DMS79 (cell line): Measurements from ENCODE around the gene SPDYE11.
"Not testable (repeated sequence)": the region's sequence is repeated elsewhere in the genome, so short reads cannot be mapped to it uniquely, and the experiment has no call there.

ENCODE experiments used
- DNase-seq: peaks from one replicate; lab custom pipeline; 2025; lab: John Stamatoyannopoulos, UW

Gene SPDYE11

DNA sequence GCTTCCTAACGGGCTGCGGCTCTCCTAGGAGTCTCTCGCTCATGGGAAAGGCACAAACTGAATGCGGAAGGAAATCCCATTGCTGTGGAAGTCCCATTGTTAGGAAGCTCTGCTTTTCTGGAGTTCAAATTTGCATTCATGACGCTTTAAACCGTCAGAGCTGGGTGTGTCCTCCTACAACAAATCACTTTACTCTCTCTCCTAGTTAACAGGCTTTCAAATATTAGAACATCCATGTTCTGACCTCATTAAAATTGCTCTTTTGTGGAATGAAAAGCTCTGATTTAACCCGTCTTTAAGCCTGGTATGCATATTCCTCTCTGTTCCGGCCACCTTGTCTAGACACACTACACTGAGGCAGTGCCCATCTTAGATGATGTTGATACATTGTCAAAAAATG, at the start of gene SPDYE11:
Gene SPDYE11, minus strand, starts transcription at position 101 of the 400 bp plus-strand sequence. CDS start 1,800 bp downstream, outside the sequence.
- DNase-seq = not testable (repeated sequence)

DNA sequence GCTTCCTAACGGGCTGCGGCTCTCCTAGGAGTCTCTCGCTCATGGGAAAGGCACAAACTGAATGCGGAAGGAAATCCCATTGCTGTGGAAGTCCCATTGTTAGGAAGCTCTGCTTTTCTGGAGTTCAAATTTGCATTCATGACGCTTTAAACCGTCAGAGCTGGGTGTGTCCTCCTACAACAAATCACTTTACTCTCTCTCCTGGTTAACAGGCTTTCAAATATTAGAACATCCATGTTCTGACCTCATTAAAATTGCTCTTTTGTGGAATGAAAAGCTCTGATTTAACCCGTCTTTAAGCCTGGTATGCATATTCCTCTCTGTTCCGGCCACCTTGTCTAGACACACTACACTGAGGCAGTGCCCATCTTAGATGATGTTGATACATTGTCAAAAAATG, 28.2 kb upstream of the SPDYE11 start, which contains the start of gene SPDYE9:
Gene SPDYE9, minus strand, starts transcription at position 101 of the 400 bp plus-strand sequence. CDS start 1,800 bp downstream, outside the sequence.
- DNase-seq = not testable (repeated sequence)

- DNase-seq = not testable (repeated sequence)
Measured at GRCh38 chr7:73029666-73030065, 28.0 kb downstream of the SPDYE11 start, which contains the start of gene SPDYE8. Gene SPDYE8 (minus strand): TSS chr7:73029766. CDS start chr7:73027966, 1,800 bp downstream.

GRCh38 chr7:73006491-73006890, 51.2 kb downstream of the SPDYE11 start:
- DNase-seq = not testable (repeated sequence)

- not testable (repeated sequence) for DNase-seq
Measured at GRCh38 chr7:73005693-73006447, 51.8 kb downstream of the SPDYE11 start.

DNA sequence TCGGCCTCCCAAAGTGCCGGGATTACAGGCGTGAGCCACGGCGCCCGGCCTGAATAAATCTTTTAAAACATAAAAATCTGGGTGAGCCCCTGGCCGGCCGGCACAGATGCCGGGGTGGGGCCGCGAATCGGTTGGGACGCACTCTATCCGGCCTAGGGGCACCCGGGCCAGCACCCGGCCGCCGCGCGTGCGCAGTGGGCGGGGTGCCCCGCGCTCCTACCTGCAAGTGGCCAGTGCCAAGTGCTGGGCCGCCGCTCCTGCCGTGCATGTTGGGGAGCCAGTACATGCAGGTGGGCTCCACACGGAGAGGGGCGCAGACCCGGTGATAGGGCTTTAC, 52.4 kb downstream of the SPDYE11 start:
- not testable (repeated sequence) for DNase-seq

GRCh38 chr7:72997887-72998468, 59.7 kb downstream of the SPDYE11 start:
- DNase-seq = not testable (repeated sequence)
